GM12878 (cell line): ENCODE data around the gene WDR53. TPM values are rescaled to one million over a fixed set of nuclear protein-coding genes. Genes with fewer than 3 reads are reported as not detected.

Source experiments
- ATAC-seq: fragments of 200-7000 bp; cut with Tn5 transposase; 3 replicates; pipeline ENCODE4 v1.9.1; 2020; ENCODE audit warnings: mild to moderate bottlenecking, moderate library complexity
- BruUV-seq: library from RNA; stranded (reverse); fragments of 400-500 nt; replicated peaks from 2 replicates; lab custom pipeline; 2021; lab: Mats Ljungman, UMichigan
- CTCF ChIA-PET: fragments of 300-600 bp; sonication (Branson Sonifier 250); formaldehyde crosslinking; extraction: SDS; loops from one replicate; lab custom pipeline; 2021; ENCODE audit warnings: inconsistent platforms; lab: Yijun Ruan, JAX
- POLR2A ChIA-PET: fragments of 350-600 bp; formaldehyde crosslinking; extraction: SDS; loops from one replicate; lab custom pipeline; 2021; ENCODE audit warnings: inconsistent platforms; lab: Charles Lee
- RAD21 ChIA-PET: fragments of 300-600 bp; sonication (Branson Sonifier 250); formaldehyde crosslinking; loops from one replicate; lab custom pipeline; 2023; ENCODE audit warnings: antibody characterized with exemption; ENCODE audit not compliant: unreplicated experiment; lab: Charles Lee
- SMC1A ChIA-PET: fragments of 300-600 bp; sonication (Branson Sonifier 250); formaldehyde crosslinking; loops from one replicate; lab custom pipeline; 2023; ENCODE audit not compliant: unreplicated experiment, uncharacterized antibody; lab: Charles Lee
- DNase-seq: peaks from one replicate; pipeline ENCODE4 v3.0.0-alpha.2; 2011; ENCODE audit warnings: low read depth, low spot score
- FAIRE-seq: peaks from 3 replicates; lab custom pipeline; 2011; peaks lifted over from hg19 to GRCh38; lab: Jason Lieb, UNC
- H2AFZ ChIP-seq: 2 replicates; pipeline ENCODE4 v1.6.0; 2011; ENCODE audit warnings: low read depth, low read length, control low read depth; ENCODE audit not compliant: control insufficient read depth
- H3K27ac ChIP-seq: 2 replicates; pipeline ENCODE4 v1.5.1; 2011; ENCODE audit warnings: control low read depth; ENCODE audit not compliant: control insufficient read depth, insufficient read depth
- H3K27me3 ChIP-seq, 2 experiments: replicated peaks in 1 of 2; 2 replicates each; pipeline versions ENCODE4 v1.6.0 to v1.6.1; 2011; ENCODE audit warnings: low read length in 1 of 2; ENCODE audit not compliant: control insufficient read depth in 2 of 2, insufficient read depth in 2 of 2
- H3K36me3 ChIP-seq, 2 experiments: 2 replicates each; pipeline ENCODE4 v1.5.1; 2011; ENCODE audit warnings: low read length in 1 of 2; ENCODE audit not compliant: control insufficient read depth in 2 of 2, insufficient read depth in 2 of 2
- H3K4me1 ChIP-seq: 2 replicates; pipeline ENCODE4 v1.6.1; 2011; ENCODE audit warnings: mild to moderate bottlenecking, low read length, moderate library complexity, mixed read lengths; ENCODE audit not compliant: control insufficient read depth, insufficient read depth
- H3K4me2 ChIP-seq: 2 replicates; pipeline ENCODE4 v1.6.0; 2011; ENCODE audit warnings: control low read depth; ENCODE audit not compliant: control insufficient read depth, insufficient read depth
- H3K4me3 ChIP-seq: fragments of 200-600 bp; sonication (generic); 2 replicates; pipeline ENCODE4 v1.5.1; 2016
- H3K79me2 ChIP-seq: 2 replicates; pipeline ENCODE4 v1.6.0; 2011; ENCODE audit warnings: low read length; ENCODE audit not compliant: control insufficient read depth, insufficient read depth
- H3K9ac ChIP-seq: 2 replicates; pipeline ENCODE4 v1.8.0; 2011; ENCODE audit warnings: low read length, control low read depth, mixed read lengths; ENCODE audit not compliant: control insufficient read depth, insufficient read depth
- H3K9me3 ChIP-seq: replicated peaks from 3 replicates; pipeline ENCODE4 v1.5.1; 2011; ENCODE audit warnings: mild to moderate bottlenecking, low read length; ENCODE audit not compliant: control insufficient read depth, insufficient read depth
- H4K20me1 ChIP-seq: 2 replicates; pipeline ENCODE4 v1.6.0; 2011; ENCODE audit not compliant: control insufficient read depth, insufficient read depth
- BMI1 ChIP-seq: fragments of 450-650 bp; IDR thresholded peaks from 2 replicates; pipeline ENCODE4 v1.6.1; 2016; ENCODE audit warnings: mild to moderate bottlenecking, moderate library complexity, borderline replicate concordance
- CBX3 ChIP-seq: fragments of 200-600 bp; sonication (generic); IDR thresholded peaks from 2 replicates; pipeline ENCODE4 v1.6.1; 2016; ENCODE audit warnings: low read depth, borderline replicate concordance
- DPF2 ChIP-seq: fragments of 450-650 bp; IDR thresholded peaks from 2 replicates; pipeline ENCODE4 v1.6.1; 2017; ENCODE audit warnings: mild to moderate bottlenecking
- FOS ChIP-seq: IDR thresholded peaks from 3 replicates; pipeline ENCODE4 v1.6.1; 2011; ENCODE audit warnings: borderline replicate concordance; ENCODE audit not compliant: insufficient read length; ENCODE audit errors: extremely low read depth
- HDAC2 ChIP-seq: fragments of 200-600 bp; sonication (generic); IDR thresholded peaks from 2 replicates; pipeline ENCODE4 v1.6.1; 2017
- NFXL1 ChIP-seq: fragments of 450-650 bp; IDR thresholded peaks from 2 replicates; pipeline ENCODE4 v1.6.1; 2017; ENCODE audit warnings: antibody characterized with exemption, mild to moderate bottlenecking, borderline replicate concordance
- NFYA ChIP-seq: IDR thresholded peaks from 2 replicates; pipeline ENCODE4 v1.6.1; 2011; ENCODE audit warnings: low read depth, mild to moderate bottlenecking, low read length, improper control_type of control experiment, borderline replicate concordance
- NFYB ChIP-seq: IDR thresholded peaks from 2 replicates; pipeline ENCODE4 v1.6.1; 2011; ENCODE audit warnings: low read depth, mild to moderate bottlenecking, low read length, improper control_type of control experiment, moderate library complexity; ENCODE audit not compliant: insufficient read depth
- RAD21 ChIP-seq: IDR thresholded peaks from 2 replicates; pipeline ENCODE4 v1.6.1; 2011; ENCODE audit warnings: mild to moderate bottlenecking, low read depth, low read length, moderate library complexity; ENCODE audit not compliant: insufficient read depth
- SMAD1 ChIP-seq: fragments of 450-650 bp; IDR thresholded peaks from 2 replicates; pipeline ENCODE4 v1.6.1; 2018; ENCODE audit warnings: mild to moderate bottlenecking, low read depth; ENCODE audit not compliant: partially characterized antibody
- SRF ChIP-seq, 2 experiments: IDR thresholded peaks; 2 replicates each; pipeline ENCODE4 v1.6.1; 2011; ENCODE audit warnings: low read depth in 2 of 2, low read length in 2 of 2, mild to moderate bottlenecking in 1 of 2, moderate library complexity in 1 of 2
- STAT3 ChIP-seq: IDR thresholded peaks from 2 replicates; pipeline ENCODE4 v1.6.1; 2011; ENCODE audit warnings: low read depth, low read length, improper control_type of control experiment
- ZBED1 ChIP-seq: IDR thresholded peaks from 2 replicates; pipeline ENCODE4 v1.6.1; 2016; ENCODE audit warnings: borderline replicate concordance
- ZNF207 ChIP-seq: fragments of 450-650 bp; IDR thresholded peaks from 2 replicates; pipeline ENCODE4 v1.6.1; 2014; ENCODE audit warnings: antibody characterized with exemption, mild to moderate bottlenecking, borderline replicate concordance
- ZNF274 ChIP-seq: IDR thresholded peaks from one replicate; pipeline ENCODE4 v1.8.0; 2011; ENCODE audit not compliant: insufficient read length, insufficient read depth
- whole genome bisulfite sequencing: methylation state at CpG from one replicate; pipeline ENCODE4 v1.1.6; 2016; ENCODE audit warnings: low lambda C conversion rate; ENCODE audit not compliant: insufficient replicate concordance, insufficient coverage; ENCODE audit errors: missing lambda C conversion rate; 5-methylcytosine and 5-hydroxymethylcytosine counted together
- in situ Hi-C: fragments of 300-500 bp; cut with MboI; formaldehyde crosslinking; loops from 9 replicates; pipeline ENCODE4 v1.14.3; 2018; ENCODE audit warnings: mixed read lengths
- intact Hi-C: fragments of 100-400 bp; cut with micrococcal nuclease; formaldehyde crosslinking; loops from one replicate; pipeline ENCODE4 v1.14.2; 2022; ENCODE audit not compliant: unreplicated experiment
- polyA plus RNA-seq, 11 experiments: library from polyadenylated mRNA; depleted of rRNA in 4 of 11; unstranded in 6 of 11; stranded (reverse) in 5 of 11; fragments of >200 nt; fragmentation: Nextera tagmentation in 4 of 11; fragmentation: Illumina TruSeq in 1 of 11; extraction: Ambion mirVana in 4 of 11; extraction: Trizol in 1 of 11; gene quantifications; 1 replicate in 1 of 11; 2 replicates in 10 of 11; pipeline versions ENCODE4 v1.2.1 to v1.2.3, GENCODE V29; 2011 to 2016; ENCODE audit warnings: inconsistent platforms in 2 of 11, missing spikeins in 2 of 11, low read depth in 1 of 11
- total RNA-seq, 4 experiments: library from RNA; depleted of rRNA in 3 of 4; stranded (reverse); fragments of >200 nt in 3 of 4; fragmentation: Illumina TruSeq in 1 of 4; extraction: Trizol in 1 of 4; gene quantifications; 2 replicates each; pipeline versions ENCODE4 v1.2.1 to v1.2.3, GENCODE V29; 2013 to 2021
- TF ChIP-seq, protein P1 (sequence below): IDR thresholded peaks from 2 replicates; pipeline ENCODE4 v1.6.1; 2012; ENCODE audit warnings: improper control_type of control experiment, low read depth, low read length; ENCODE audit not compliant: insufficient replicate concordance
- TF ChIP-seq, protein P2 (sequence below): fragments of 450-650 bp; formaldehyde crosslinking; IDR thresholded peaks from 2 replicates; pipeline ENCODE4 v1.5.0; 2022; ENCODE audit warnings: mild to moderate bottlenecking, missing genetic modification characterization

WDR53 gene
- total and polyA plus RNA-seq, 10 of the 15 experiments (the other 5 are each of a cell fraction or from before 2014, with no cell fraction given): 7.7 to 20.3 (median 15.7) TPM

- 2% methylated on average over 2 of the region's 2 CpGs for WGBS
- no peaks in the 10 kb centered on the region for H3K27me3 ChIP-seq
- no TSS peak for BruUV-seq
- SMC1A ChIA-PET: no interaction called here
- H3K4me3 ChIP-seq: no peak overlapping the region
- intact Hi-C loops: no loop called here
- H3K9ac ChIP-seq: no peak overlapping the region
- no peaks in the 10 kb centered on the region for H3K79me2 ChIP-seq
- in situ Hi-C loops: no loop called here
- RAD21 ChIA-PET: no interaction called here
- ATAC-seq (no peak), FAIRE-seq (no peak), DNase-seq (no peak)
- no peak overlapping the region for H2AFZ ChIP-seq
- no peak overlapping the region for H3K27ac ChIP-seq
- H3K4me2 ChIP-seq: no peak overlapping the region
- no peaks in the 10 kb centered on the region for H3K36me3 ChIP-seq
- TF ChIP-seq FOS (no peak), ZNF207 (no peak), NFXL1 (no peak), ZBED1 (no peak), NFYA (no peak), NFYB (no peak), DPF2 (no peak), BMI1 (no peak), SRF (IDR thresholded peaks at IDR 0.05; ENCODE audit: low read depth in 2 of 2, low read length in 2 of 2) (no peak), SMAD1 (no peak), RAD21 (no peak), STAT3 (no peak), CBX3 (no peak), ZNF274 (no peak), HDAC2 (no peak)
- TF ChIP-seq, protein P1, sequence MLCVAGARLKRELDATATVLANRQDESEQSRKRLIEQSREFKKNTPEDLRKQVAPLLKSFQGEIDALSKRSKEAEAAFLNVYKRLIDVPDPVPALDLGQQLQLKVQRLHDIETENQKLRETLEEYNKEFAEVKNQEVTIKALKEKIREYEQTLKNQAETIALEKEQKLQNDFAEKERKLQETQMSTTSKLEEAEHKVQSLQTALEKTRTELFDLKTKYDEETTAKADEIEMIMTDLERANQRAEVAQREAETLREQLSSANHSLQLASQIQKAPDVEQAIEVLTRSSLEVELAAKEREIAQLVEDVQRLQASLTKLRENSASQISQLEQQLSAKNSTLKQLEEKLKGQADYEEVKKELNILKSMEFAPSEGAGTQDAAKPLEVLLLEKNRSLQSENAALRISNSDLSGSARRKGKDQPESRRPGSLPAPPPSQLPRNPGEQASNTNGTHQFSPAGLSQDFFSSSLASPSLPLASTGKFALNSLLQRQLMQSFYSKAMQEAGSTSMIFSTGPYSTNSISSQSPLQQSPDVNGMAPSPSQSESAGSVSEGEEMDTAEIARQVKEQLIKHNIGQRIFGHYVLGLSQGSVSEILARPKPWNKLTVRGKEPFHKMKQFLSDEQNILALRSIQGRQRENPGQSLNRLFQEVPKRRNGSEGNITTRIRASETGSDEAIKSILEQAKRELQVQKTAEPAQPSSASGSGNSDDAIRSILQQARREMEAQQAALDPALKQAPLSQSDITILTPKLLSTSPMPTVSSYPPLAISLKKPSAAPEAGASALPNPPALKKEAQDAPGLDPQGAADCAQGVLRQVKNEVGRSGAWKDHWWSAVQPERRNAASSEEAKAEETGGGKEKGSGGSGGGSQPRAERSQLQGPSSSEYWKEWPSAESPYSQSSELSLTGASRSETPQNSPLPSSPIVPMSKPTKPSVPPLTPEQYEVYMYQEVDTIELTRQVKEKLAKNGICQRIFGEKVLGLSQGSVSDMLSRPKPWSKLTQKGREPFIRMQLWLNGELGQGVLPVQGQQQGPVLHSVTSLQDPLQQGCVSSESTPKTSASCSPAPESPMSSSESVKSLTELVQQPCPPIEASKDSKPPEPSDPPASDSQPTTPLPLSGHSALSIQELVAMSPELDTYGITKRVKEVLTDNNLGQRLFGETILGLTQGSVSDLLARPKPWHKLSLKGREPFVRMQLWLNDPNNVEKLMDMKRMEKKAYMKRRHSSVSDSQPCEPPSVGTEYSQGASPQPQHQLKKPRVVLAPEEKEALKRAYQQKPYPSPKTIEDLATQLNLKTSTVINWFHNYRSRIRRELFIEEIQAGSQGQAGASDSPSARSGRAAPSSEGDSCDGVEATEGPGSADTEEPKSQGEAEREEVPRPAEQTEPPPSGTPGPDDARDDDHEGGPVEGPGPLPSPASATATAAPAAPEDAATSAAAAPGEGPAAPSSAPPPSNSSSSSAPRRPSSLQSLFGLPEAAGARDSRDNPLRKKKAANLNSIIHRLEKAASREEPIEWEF: no peak
- TF ChIP-seq, protein P2, sequence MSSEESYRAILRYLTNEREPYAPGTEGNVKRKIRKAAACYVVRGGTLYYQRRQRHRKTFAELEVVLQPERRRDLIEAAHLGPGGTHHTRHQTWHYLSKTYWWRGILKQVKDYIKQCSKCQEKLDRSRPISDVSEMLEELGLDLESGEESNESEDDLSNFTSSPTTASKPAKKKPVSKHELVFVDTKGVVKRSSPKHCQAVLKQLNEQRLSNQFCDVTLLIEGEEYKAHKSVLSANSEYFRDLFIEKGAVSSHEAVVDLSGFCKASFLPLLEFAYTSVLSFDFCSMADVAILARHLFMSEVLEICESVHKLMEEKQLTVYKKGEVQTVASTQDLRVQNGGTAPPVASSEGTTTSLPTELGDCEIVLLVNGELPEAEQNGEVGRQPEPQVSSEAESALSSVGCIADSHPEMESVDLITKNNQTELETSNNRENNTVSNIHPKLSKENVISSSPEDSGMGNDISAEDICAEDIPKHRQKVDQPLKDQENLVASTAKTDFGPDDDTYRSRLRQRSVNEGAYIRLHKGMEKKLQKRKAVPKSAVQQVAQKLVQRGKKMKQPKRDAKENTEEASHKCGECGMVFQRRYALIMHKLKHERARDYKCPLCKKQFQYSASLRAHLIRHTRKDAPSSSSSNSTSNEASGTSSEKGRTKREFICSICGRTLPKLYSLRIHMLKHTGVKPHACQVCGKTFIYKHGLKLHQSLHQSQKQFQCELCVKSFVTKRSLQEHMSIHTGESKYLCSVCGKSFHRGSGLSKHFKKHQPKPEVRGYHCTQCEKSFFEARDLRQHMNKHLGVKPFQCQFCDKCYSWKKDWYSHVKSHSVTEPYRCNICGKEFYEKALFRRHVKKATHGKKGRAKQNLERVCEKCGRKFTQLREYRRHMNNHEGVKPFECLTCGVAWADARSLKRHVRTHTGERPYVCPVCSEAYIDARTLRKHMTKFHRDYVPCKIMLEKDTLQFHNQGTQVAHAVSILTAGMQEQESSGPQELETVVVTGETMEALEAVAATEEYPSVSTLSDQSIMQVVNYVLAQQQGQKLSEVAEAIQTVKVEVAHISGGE (CRISPR knock-in tag): no peak
- no peaks in the 10 kb centered on the region for H4K20me1 ChIP-seq
- POLR2A ChIA-PET: no interaction called here
- no peaks in the 10 kb centered on the region for H3K4me1 ChIP-seq
- H3K9me3 ChIP-seq: peaks cover 3% of the 10 kb centered on the region; the same call in 1 of the 3 replicates
- CTCF ChIA-PET: no interaction called here
These were observed 23.8 kb downstream of the WDR53 start for GRCh38 chr3:196544491-196544992.
